Measurements from ENCODE around the gene PIGU. TPM values are rescaled to one million over a fixed set of nuclear protein-coding genes. Genes with fewer than 3 reads are reported as not detected.
A peak's percentile ranks its signal among the peaks of the same experiment; 100 is the strongest.

The PIGU gene
- total and polyA plus RNA-seq, 2 donors (not counting 1 experiment from before 2014, with no cell fraction given), result 12.0 to 19.3 TPM

GRCh38 chr20:34607066-34607465 is 69.8 kb downstream of the PIGU start:
- H4K20me1 ChIP-seq (ENCODE audit: control insufficient read depth, insufficient read depth, low read length, poor library complexity, severe bottlenecking), result no peaks in the 10 kb centered on the region
- H3K36me3 ChIP-seq (replicated peaks in 1 of 2; ENCODE audit: control extremely low read depth in 1 of 2, control insufficient read depth in 1 of 2, extremely low read depth in 1 of 2, insufficient read depth in 2 of 2, low read length in 1 of 2), result no peaks in the 10 kb centered on the region
- Mint-ChIP-seq H3K9me3 (ENCODE audit: insufficient read depth) (no peaks in the 10 kb centered on the region), H3K4me1 (peaks cover 18% of the 10 kb centered on the region), H3K27ac (peak overlapping the region; percentile 26), H3K4me3 (no peak overlapping the region), H3K27me3 (no peaks in the 10 kb centered on the region)
- H3K9me3 ChIP-seq (ENCODE audit: control extremely low read depth in 1 of 3, control insufficient read depth in 2 of 3, insufficient read depth in 1 of 3, low read length in 2 of 3), result peaks cover 0 to 4% (median 1%) of the 10 kb centered on the region in 3 donors
- H3K27ac ChIP-seq (ENCODE audit: low read length in 2 of 2), result no peak overlapping the region
- ATAC-seq (ENCODE audit: low read depth) (no peak), DNase-seq (no peak)
- H3K4me3 ChIP-seq (ENCODE audit: control extremely low read depth in 1 of 5, extremely low read depth in 1 of 5, insufficient read depth in 1 of 5, low read depth in 2 of 5, low read length in 4 of 5), result no peak overlapping the region
- no peak overlapping the region for H3K4me2 ChIP-seq (replicated peaks; ENCODE audit: low read depth, low read length, poor library complexity, severe bottlenecking)
- peaks cover 6 to 11% of the 10 kb centered on the region in 2 donors for H3K4me1 ChIP-seq (ENCODE audit: control insufficient read depth in 2 of 2, insufficient read depth in 2 of 2, low read length in 2 of 2)
- WGBS (ENCODE audit: insufficient coverage), result 95% methylated on average over 3 of the region's 7 CpGs
- H3K79me2 ChIP-seq (ENCODE audit: control insufficient read depth, insufficient read depth, low read length), result no peaks in the 10 kb centered on the region
- no peaks in the 10 kb centered on the region for H3K27me3 ChIP-seq (replicated peaks in 1 of 4; ENCODE audit: control extremely low read depth in 1 of 4, control insufficient read depth in 3 of 4, insufficient read depth in 4 of 4, low read length in 3 of 4)
- H2AFZ ChIP-seq (ENCODE audit: insufficient read depth, low read depth, low read length, poor library complexity, severe bottlenecking), result no peak overlapping the region
- CTCF ChIA-PET, result no interaction called here
- no peak for TF ChIP-seq CTCF (IDR thresholded peaks at IDR 0.05)
- no peak overlapping the region for H3K9ac ChIP-seq (ENCODE audit: low read length)
- POLR2A ChIA-PET, result no interaction called here
- intact Hi-C loops (cut with micrococcal nuclease), result no loop called here

- intact Hi-C loops (cut with micrococcal nuclease), result no loop called here
- H3K4me3 ChIP-seq (ENCODE audit: control extremely low read depth in 1 of 5, extremely low read depth in 1 of 5, insufficient read depth in 1 of 5, low read depth in 2 of 5, low read length in 4 of 5), result no peak overlapping the region
- H3K79me2 ChIP-seq (ENCODE audit: control insufficient read depth, insufficient read depth, low read length), result no peaks in the 10 kb centered on the region
- 92% methylated on average over 7 of the region's 8 CpGs for WGBS (ENCODE audit: insufficient coverage)
- H3K9me3 Mint-ChIP-seq (ENCODE audit: insufficient read depth), result no peaks in the 10 kb centered on the region
- H3K27ac ChIP-seq (ENCODE audit: low read length in 2 of 2), result no peak overlapping the region
- ATAC-seq (ENCODE audit: low read depth) (no peak), DNase-seq (no peak)
- H3K27me3 Mint-ChIP-seq, result no peaks in the 10 kb centered on the region
- no peaks in the 10 kb centered on the region for H3K27me3 ChIP-seq (replicated peaks in 1 of 4; ENCODE audit: control extremely low read depth in 1 of 4, control insufficient read depth in 3 of 4, insufficient read depth in 4 of 4, low read length in 3 of 4)
- CTCF ChIA-PET, result no interaction called here
- no peaks in the 10 kb centered on the region for H3K36me3 ChIP-seq (replicated peaks in 1 of 2; ENCODE audit: control extremely low read depth in 1 of 2, control insufficient read depth in 1 of 2, extremely low read depth in 1 of 2, insufficient read depth in 2 of 2, low read length in 1 of 2)
- H4K20me1 ChIP-seq (ENCODE audit: control insufficient read depth, insufficient read depth, low read length, poor library complexity, severe bottlenecking), result no peaks in the 10 kb centered on the region
- POLR2A ChIA-PET, result no interaction called here
- no peak overlapping the region for H3K27ac Mint-ChIP-seq
- H3K4me1 ChIP-seq (ENCODE audit: control insufficient read depth in 2 of 2, insufficient read depth in 2 of 2, low read length in 2 of 2), result peaks cover 6 to 11% of the 10 kb centered on the region in 2 donors
- H3K9ac ChIP-seq (ENCODE audit: low read length), result no peak overlapping the region
- H3K4me3 Mint-ChIP-seq, result no peak overlapping the region
- no peak overlapping the region for H2AFZ ChIP-seq (ENCODE audit: insufficient read depth, low read depth, low read length, poor library complexity, severe bottlenecking)
- H3K4me2 ChIP-seq (replicated peaks; ENCODE audit: low read depth, low read length, poor library complexity, severe bottlenecking), result no peak overlapping the region
- H3K4me1 Mint-ChIP-seq, result peaks cover 8% of the 10 kb centered on the region
- H3K9me3 ChIP-seq (ENCODE audit: control extremely low read depth in 1 of 3, control insufficient read depth in 2 of 3, insufficient read depth in 1 of 3, low read length in 2 of 3), result peaks cover 0 to 4% (median 0%) of the 10 kb centered on the region in 3 donors
- no peak for TF ChIP-seq CTCF (IDR thresholded peaks at IDR 0.05)
- no peak for TF ChIP-seq EZH2 (IDR thresholded peaks at IDR 0.05; ENCODE audit: borderline replicate concordance, insufficient read depth, low read depth, low read length, poor library complexity, severe bottlenecking)
Measured at GRCh38 chr20:34604980-34605788, 71.7 kb downstream of the PIGU start.
